ENCODE measurements around the gene NLGN3.

Gene NLGN3

DNA sequence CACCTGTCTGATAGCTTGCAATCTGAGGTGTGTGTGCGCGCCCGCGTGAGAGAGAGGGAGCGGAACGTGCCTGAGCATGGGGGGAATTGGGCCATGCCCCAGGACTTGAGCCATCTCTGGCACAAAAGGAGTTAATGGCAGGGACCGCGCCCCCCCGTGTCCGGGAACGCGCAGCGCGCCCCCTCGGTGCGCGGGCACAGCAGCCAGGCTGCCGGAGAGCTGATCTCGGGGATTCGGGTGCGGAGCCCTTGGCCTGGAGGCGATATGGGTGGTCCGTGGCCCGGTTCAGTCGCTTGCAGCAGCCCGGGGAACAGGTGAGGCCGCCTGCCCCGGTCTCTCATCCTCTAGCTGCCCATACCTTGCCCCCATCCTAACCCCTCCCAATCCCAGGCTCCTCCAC lies at the start of gene NLGN3:
TSS of gene NLGN3 (plus strand) at position 191 of the 400 bp plus-strand sequence. CDS start 2,909 bp downstream, outside the sequence.
- Histone ChIP-seq H3K36me3 (replicated peaks) (peaks cover 34% of the 10 kb centered on the region), H3K9me3 (no peaks in the 10 kb centered on the region)
- in situ Hi-C loops (cut with MboI; ENCODE audit: low sequenced_read_pairs): no loop called here

GRCh38 chrX:71095033-71095432 lies 49.6 kb upstream of the NLGN3 start:
- H3K4me3 ChIP-seq: peak overlapping the region; percentile 53
- no peaks in the 10 kb centered on the region for H3K9me3 ChIP-seq
- no peak for DNase-seq (ENCODE audit: low spot score in 2 of 2)
- in situ Hi-C loops (cut with MboI; ENCODE audit: low sequenced_read_pairs): no loop called here
- H3K4me1 ChIP-seq: peaks cover 9% of the 10 kb centered on the region
- H3K27me3 ChIP-seq (ENCODE audit: low read depth): no peaks in the 10 kb centered on the region
- no peaks in the 10 kb centered on the region for H3K36me3 ChIP-seq (replicated peaks)

More for the DNA sequence above, at the start of gene NLGN3:
- H3K4me1 ChIP-seq: no peaks in the 10 kb centered on the region
- H3K4me3 ChIP-seq: no peak within 1 kb of the TSS
- H3K27me3 ChIP-seq (ENCODE audit: low read depth): no peaks in the 10 kb centered on the region
- DNase-seq (ENCODE audit: low spot score in 2 of 2): no peak

DNA sequence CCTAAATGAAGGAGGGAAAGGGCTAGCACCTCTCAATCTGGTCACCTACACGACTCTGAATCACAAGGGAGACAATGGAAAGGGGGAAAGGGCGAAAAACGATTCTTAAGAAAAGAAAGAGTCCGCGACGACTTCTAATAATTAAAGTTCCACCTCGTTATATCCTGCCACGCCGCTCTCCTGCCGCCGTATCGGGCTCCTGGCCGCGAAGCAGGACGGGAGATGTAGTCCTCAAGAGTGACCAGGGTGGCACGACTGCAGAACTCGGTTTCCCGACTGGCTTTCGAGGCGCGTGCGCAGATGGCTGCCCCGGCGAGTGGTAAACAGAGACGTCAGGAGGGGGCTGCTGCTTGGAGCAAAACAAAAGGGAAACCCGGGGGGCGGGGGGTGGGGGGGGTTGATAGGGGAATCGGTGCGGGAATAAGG lies 49.1 kb upstream of the NLGN3 start, which contains the start of gene FOXO4:
TSS of gene FOXO4 (plus strand) at position 297 of the 426 bp plus-strand sequence. CDS start 678 bp downstream, outside the sequence.
- H3K4me3 ChIP-seq: peak within 1 kb of the TSS; percentile 53

DNA sequence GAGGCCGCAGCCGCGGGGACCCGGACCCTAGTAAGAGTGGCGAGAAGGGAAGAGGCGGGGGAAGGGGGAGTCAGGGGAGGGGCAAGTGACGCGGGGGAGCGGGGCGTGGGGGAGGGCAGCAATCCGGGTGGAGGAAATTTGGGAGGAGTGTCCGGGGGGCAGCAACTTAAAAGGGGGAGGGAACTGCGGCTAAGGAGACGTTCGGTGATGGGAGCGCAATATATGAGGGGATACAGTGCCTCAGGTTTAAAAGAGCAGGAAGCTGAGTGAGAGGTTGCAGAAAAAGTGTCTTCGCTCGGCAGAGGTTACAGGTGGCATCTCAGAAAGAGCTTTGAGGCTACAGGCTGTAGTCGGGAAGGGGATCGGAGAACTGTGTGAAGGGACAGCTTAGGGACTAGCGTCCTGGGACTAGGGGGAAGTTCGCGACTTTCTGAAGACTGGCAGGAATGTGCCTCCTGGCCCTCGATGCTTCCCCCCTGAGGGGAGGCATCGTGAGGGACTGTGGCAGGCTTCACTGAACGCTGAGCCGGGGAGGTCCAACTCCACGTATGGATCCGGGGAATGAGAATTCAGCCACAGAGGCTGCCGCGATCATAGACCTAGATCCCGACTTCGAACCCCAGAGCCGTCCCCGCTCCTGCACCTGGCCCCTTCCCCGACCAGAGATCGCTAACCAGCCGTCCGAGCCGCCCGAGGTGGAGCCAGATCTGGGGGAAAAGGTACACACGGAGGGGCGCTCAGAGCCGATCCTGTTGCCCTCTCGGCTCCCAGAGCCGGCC lies 48.5 kb upstream of the NLGN3 start:
- peak overlapping the region; percentile 53 for H3K4me3 ChIP-seq
- peak; percentile 82 to 91 for DNase-seq (ENCODE audit: low spot score in 2 of 2)
- in situ Hi-C loops (cut with MboI; ENCODE audit: low sequenced_read_pairs): no loop called here

More for the DNA sequence above, 49.1 kb upstream of the NLGN3 start, which contains the start of gene FOXO4:
- in situ Hi-C loops (cut with MboI; ENCODE audit: low sequenced_read_pairs): no loop called here
- DNase-seq (ENCODE audit: low spot score in 2 of 2): peak; percentile 91 to 97
- H3K27me3 ChIP-seq (ENCODE audit: low read depth): no peaks in the 10 kb centered on the region
- H3K9me3 ChIP-seq: no peaks in the 10 kb centered on the region
- H3K4me1 ChIP-seq: peaks cover 9% of the 10 kb centered on the region
- H3K36me3 ChIP-seq (replicated peaks): no peaks in the 10 kb centered on the region

GRCh38 chrX:71096760-71097032 lies 47.9 kb upstream of the NLGN3 start:
- Histone ChIP-seq H3K4me1 (peaks cover 5% of the 10 kb centered on the region; the same call in 1 of the 2 replicates), H3K4me3 (peak overlapping the region; percentile 53), H3K27me3 (ENCODE audit: low read depth) (no peaks in the 10 kb centered on the region), H3K36me3 (replicated peaks) (no peaks in the 10 kb centered on the region), H3K9me3 (no peaks in the 10 kb centered on the region)
- in situ Hi-C loops (cut with MboI; ENCODE audit: low sequenced_read_pairs): no loop called here
- no peak for DNase-seq (ENCODE audit: low spot score in 2 of 2)

More for the DNA sequence above, 48.5 kb upstream of the NLGN3 start:
- Histone ChIP-seq H3K27me3 (ENCODE audit: low read depth) (no peaks in the 10 kb centered on the region), H3K9me3 (no peaks in the 10 kb centered on the region), H3K36me3 (replicated peaks) (no peaks in the 10 kb centered on the region), H3K4me1 (peaks cover 7% of the 10 kb centered on the region)

GRCh38 chrX:71098302-71098701 lies 46.3 kb upstream of the NLGN3 start:
- H3K4me3 ChIP-seq: no peak overlapping the region
- no peaks in the 10 kb centered on the region for H3K27me3 ChIP-seq (ENCODE audit: low read depth)
- in situ Hi-C loops (cut with MboI; ENCODE audit: low sequenced_read_pairs): no loop called here
- DNase-seq (ENCODE audit: low spot score in 2 of 2): peak; percentile 39 to 74
- H3K4me1 ChIP-seq: peaks cover 5% of the 10 kb centered on the region
- H3K9me3 ChIP-seq: no peaks in the 10 kb centered on the region
- no peaks in the 10 kb centered on the region for H3K36me3 ChIP-seq (replicated peaks)

GRCh38 chrX:71098951-71099506 lies 45.6 kb upstream of the NLGN3 start:
- in situ Hi-C loops (cut with MboI; ENCODE audit: low sequenced_read_pairs): no loop called here
- Histone ChIP-seq H3K36me3 (replicated peaks) (no peaks in the 10 kb centered on the region), H3K9me3 (no peaks in the 10 kb centered on the region), H3K4me3 (no peak overlapping the region), H3K27me3 (ENCODE audit: low read depth) (no peaks in the 10 kb centered on the region), H3K4me1 (peaks cover 12% of the 10 kb centered on the region)
- DNase-seq (ENCODE audit: low spot score in 2 of 2): no peak

GRCh38 chrX:71099736-71100135 lies 44.9 kb upstream of the NLGN3 start:
- Histone ChIP-seq H3K36me3 (replicated peaks) (no peaks in the 10 kb centered on the region), H3K4me1 (peaks cover 15% of the 10 kb centered on the region), H3K27me3 (ENCODE audit: low read depth) (no peaks in the 10 kb centered on the region), H3K4me3 (no peak overlapping the region), H3K9me3 (no peaks in the 10 kb centered on the region)
- in situ Hi-C loops (cut with MboI; ENCODE audit: low sequenced_read_pairs): no loop called here
- DNase-seq (ENCODE audit: low spot score in 2 of 2): no peak

DNA sequence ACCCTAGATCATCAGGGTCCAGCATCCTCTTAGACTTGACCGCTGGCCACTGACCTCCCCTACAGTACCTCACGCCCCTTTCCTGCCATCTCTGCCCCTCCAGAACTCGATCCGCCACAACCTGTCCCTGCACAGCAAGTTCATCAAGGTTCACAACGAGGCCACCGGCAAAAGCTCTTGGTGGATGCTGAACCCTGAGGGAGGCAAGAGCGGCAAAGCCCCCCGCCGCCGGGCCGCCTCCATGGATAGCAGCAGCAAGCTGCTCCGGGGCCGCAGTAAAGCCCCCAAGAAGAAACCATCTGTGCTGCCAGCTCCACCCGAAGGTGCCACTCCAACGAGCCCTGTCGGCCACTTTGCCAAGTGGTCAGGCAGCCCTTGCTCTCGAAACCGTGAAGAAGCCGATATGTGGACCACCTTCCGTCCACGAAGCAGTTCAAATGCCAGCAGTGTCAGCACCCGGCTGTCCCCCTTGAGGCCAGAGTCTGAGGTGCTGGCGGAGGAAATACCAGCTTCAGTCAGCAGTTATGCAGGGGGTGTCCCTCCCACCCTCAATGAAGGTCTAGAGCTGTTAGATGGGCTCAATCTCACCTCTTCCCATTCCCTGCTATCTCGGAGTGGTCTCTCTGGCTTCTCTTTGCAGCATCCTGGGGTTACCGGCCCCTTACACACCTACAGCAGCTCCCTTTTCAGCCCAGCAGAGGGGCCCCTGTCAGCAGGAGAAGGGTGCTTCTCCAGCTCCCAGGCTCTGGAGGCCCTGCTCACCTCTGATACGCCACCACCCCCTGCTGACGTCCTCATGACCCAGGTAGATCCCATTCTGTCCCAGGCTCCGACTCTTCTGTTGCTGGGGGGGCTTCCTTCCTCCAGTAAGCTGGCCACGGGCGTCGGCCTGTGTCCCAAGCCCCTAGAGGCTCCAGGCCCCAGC lies 43.8 kb upstream of the NLGN3 start:
- no peaks in the 10 kb centered on the region for H3K36me3 ChIP-seq (replicated peaks)
- no peaks in the 10 kb centered on the region for H3K9me3 ChIP-seq
- DNase-seq (ENCODE audit: low spot score in 2 of 2): no peak
- peaks cover 11% of the 10 kb centered on the region for H3K4me1 ChIP-seq
- in situ Hi-C loops (cut with MboI; ENCODE audit: low sequenced_read_pairs): no loop called here
- H3K4me3 ChIP-seq: no peak overlapping the region
- H3K27me3 ChIP-seq (ENCODE audit: low read depth): no peaks in the 10 kb centered on the region

DNA sequence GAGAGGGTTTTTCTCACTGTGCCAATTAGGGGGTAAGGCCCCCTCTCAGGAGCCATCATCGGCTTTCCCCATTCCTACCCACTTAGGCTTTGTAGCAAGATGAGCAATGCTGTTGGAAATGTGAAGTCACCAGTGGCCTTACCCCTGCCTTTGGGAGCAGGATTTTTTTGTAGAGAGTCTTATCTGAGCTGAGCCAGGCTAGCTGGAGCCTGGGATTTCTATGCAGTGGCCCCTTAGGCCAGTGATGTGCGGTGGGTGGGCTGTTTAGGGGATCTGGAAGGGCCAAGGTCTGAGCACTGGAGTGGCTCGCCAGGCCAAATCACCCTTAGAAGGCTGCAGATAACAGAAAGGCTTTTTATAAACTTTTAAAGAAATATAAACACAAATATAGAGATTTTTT lies 42.3 kb upstream of the NLGN3 start:
- no peak for DNase-seq (ENCODE audit: low spot score in 2 of 2)
- in situ Hi-C loops (cut with MboI; ENCODE audit: low sequenced_read_pairs): no loop called here
- no peaks in the 10 kb centered on the region for H3K9me3 ChIP-seq
- no peaks in the 10 kb centered on the region for H3K36me3 ChIP-seq (replicated peaks)
- H3K27me3 ChIP-seq (ENCODE audit: low read depth): no peaks in the 10 kb centered on the region
- H3K4me3 ChIP-seq: no peak overlapping the region
- peaks cover 11% of the 10 kb centered on the region for H3K4me1 ChIP-seq

- peak in 1 of 2 experiments; percentile 65 for DNase-seq (ENCODE audit: low spot score in 2 of 2)
- Histone ChIP-seq H3K4me1 (peaks cover 11% of the 10 kb centered on the region), H3K27me3 (ENCODE audit: low read depth) (no peaks in the 10 kb centered on the region), H3K36me3 (replicated peaks) (no peaks in the 10 kb centered on the region), H3K9me3 (no peaks in the 10 kb centered on the region), H3K4me3 (no peak overlapping the region)
- in situ Hi-C loops (cut with MboI; ENCODE audit: low sequenced_read_pairs): no loop called here
Observed at GRCh38 chrX:71103110-71103983, 41.3 kb upstream of the NLGN3 start.

DNA sequence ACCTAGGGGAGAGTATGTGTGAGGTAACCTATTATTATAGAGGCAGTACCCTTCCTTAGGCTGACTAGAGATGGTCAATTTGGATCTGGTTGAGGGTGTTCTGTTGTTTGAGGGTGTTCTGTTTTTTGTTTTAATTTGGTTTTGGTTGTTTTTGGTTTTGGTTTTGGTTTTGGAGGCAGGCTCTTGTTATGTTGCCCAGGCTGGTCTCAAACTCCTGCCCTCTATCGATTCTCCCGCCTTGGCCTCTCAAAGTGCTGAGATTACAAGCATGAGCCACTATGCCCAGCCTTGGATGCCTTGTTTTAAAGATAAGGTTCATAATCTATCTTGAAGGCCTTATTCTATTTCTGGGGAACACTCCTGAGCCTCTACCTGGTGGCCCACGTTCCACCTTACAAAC lies 39.0 kb upstream of the NLGN3 start:
- peaks cover 11% of the 10 kb centered on the region for H3K4me1 ChIP-seq
- no peaks in the 10 kb centered on the region for H3K27me3 ChIP-seq (ENCODE audit: low read depth)
- in situ Hi-C loops (cut with MboI; ENCODE audit: low sequenced_read_pairs): no loop called here

GRCh38 chrX:71106427-71106826 lies 38.2 kb upstream of the NLGN3 start, which contains the start of gene CXorf65:
TSS of gene CXorf65 (minus strand) at chrX:71106740. CDS start at chrX:71106556, 184 bp downstream.
- Histone ChIP-seq H3K4me1 (peaks cover 11% of the 10 kb centered on the region), H3K36me3 (replicated peaks) (no peaks in the 10 kb centered on the region), H3K9me3 (no peaks in the 10 kb centered on the region), H3K4me3 (no peak within 1 kb of the TSS), H3K27me3 (ENCODE audit: low read depth) (no peaks in the 10 kb centered on the region)
- DNase-seq (ENCODE audit: low spot score in 2 of 2): no peak
- in situ Hi-C loops (cut with MboI; ENCODE audit: low sequenced_read_pairs): no loop called here

More for the DNA sequence above, 39.0 kb upstream of the NLGN3 start:
- DNase-seq (ENCODE audit: low spot score in 2 of 2): no peak
- H3K9me3 ChIP-seq: no peaks in the 10 kb centered on the region
- H3K4me3 ChIP-seq: no peak overlapping the region
- no peaks in the 10 kb centered on the region for H3K36me3 ChIP-seq (replicated peaks)
